Measurements from ENCODE around the gene AFM.

DNA sequence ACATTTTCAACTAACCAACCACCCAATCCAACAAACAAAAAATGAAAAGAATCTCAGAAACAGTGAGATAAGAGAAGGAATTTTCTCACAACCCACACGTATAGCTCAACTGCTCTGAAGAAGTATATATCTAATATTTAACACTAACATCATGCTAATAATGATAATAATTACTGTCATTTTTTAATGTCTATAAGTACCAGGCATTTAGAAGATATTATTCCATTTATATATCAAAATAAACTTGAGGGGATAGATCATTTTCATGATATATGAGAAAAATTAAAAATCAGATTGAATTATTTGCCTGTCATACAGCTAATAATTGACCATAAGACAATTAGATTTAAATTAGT is 49.8 kb upstream of the AFM start:
- TF ChIP-seq, protein P1, sequence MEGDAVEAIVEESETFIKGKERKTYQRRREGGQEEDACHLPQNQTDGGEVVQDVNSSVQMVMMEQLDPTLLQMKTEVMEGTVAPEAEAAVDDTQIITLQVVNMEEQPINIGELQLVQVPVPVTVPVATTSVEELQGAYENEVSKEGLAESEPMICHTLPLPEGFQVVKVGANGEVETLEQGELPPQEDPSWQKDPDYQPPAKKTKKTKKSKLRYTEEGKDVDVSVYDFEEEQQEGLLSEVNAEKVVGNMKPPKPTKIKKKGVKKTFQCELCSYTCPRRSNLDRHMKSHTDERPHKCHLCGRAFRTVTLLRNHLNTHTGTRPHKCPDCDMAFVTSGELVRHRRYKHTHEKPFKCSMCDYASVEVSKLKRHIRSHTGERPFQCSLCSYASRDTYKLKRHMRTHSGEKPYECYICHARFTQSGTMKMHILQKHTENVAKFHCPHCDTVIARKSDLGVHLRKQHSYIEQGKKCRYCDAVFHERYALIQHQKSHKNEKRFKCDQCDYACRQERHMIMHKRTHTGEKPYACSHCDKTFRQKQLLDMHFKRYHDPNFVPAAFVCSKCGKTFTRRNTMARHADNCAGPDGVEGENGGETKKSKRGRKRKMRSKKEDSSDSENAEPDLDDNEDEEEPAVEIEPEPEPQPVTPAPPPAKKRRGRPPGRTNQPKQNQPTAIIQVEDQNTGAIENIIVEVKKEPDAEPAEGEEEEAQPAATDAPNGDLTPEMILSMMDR (IDR thresholded peaks at IDR 0.05) = no peak
- no peak for TF ChIP-seq EZH2 (IDR thresholded peaks at IDR 0.05)
